H1 (cell line): ENCODE data around the gene ITM2B. TPM values are rescaled to one million over a fixed set of nuclear protein-coding genes. Genes with fewer than 3 reads are reported as not detected.

Source experiments
- CTCF ChIA-PET: fragments of 300-600 bp; sonication (Branson Sonifier 250); formaldehyde crosslinking; loops from one replicate; lab custom pipeline; 2021; ENCODE audit not compliant: partially characterized antibody; lab: Charles Lee
- POLR2A ChIA-PET: fragments of 300-600 bp; sonication (Branson Sonifier 250); formaldehyde crosslinking; loops from one replicate; lab custom pipeline; 2021; ENCODE audit warnings: inconsistent platforms; ENCODE audit not compliant: partially characterized antibody; lab: Charles Lee
- DNase-seq, 2 experiments: peaks; one replicate each; pipeline versions ENCODE4 v3.0.0 to v3.0.0-alpha.2; 2010 to 2022; ENCODE audit warnings: low spot score in 2 of 2, low read depth in 1 of 2, mixed read lengths in 1 of 2
- FAIRE-seq: peaks from 2 replicates; lab custom pipeline; 2011; peaks lifted over from hg19 to GRCh38; lab: Jason Lieb, UNC
- H2AFZ ChIP-seq: 2 replicates; pipeline ENCODE4 v1.8.1; 2012; ENCODE audit warnings: low read length, inconsistent platforms
- H2AK5ac ChIP-seq: 2 replicates; pipeline ENCODE4 v1.6.1; 2013; ENCODE audit warnings: low read depth, low read length
- H2BK120ac ChIP-seq: replicated peaks from 2 replicates; pipeline ENCODE3; 2013; ENCODE audit warnings: low read depth, low read length, inconsistent platforms
- H2BK12ac ChIP-seq: 2 replicates; pipeline ENCODE4 v1.6.1; 2013; ENCODE audit warnings: low read depth, low read length
- H2BK15ac ChIP-seq: 2 replicates; pipeline ENCODE4 v1.6.1; 2013; ENCODE audit warnings: low read length
- H2BK20ac ChIP-seq: 2 replicates; pipeline ENCODE4 v1.6.1; 2013; ENCODE audit warnings: low read length
- H2BK5ac ChIP-seq: 2 replicates; pipeline ENCODE4 v1.6.1; 2013; ENCODE audit warnings: low read depth, low read length
- H3K14ac ChIP-seq: 2 replicates; pipeline ENCODE4 v1.6.1; 2013; ENCODE audit warnings: inconsistent platforms; ENCODE audit not compliant: insufficient read length
- H3K18ac ChIP-seq: 2 replicates; pipeline ENCODE4 v1.6.1; 2013; ENCODE audit warnings: low read length; ENCODE audit errors: extremely low read depth
- H3K23ac ChIP-seq: 2 replicates; pipeline ENCODE4 v1.6.1; 2013; ENCODE audit warnings: inconsistent platforms; ENCODE audit not compliant: insufficient read length
- H3K23me2 ChIP-seq: 2 replicates; pipeline ENCODE4 v1.6.1; 2013; ENCODE audit warnings: low read depth, low read length
- H3K27ac ChIP-seq: 2 replicates; pipeline ENCODE4 v1.6.1; 2011; ENCODE audit warnings: low read depth, low read length, inconsistent platforms
- H3K27me3 ChIP-seq, 4 experiments: replicated peaks in 1 of 4; 1 replicate in 1 of 4; 2 replicates in 3 of 4; pipeline versions ENCODE4 v1.6.1 to v1.8.1; 2011 to 2013; ENCODE audit warnings: low read length in 3 of 4, mild to moderate bottlenecking in 3 of 4, inconsistent platforms in 2 of 4, mixed read lengths in 2 of 4, moderate library complexity in 1 of 4; ENCODE audit not compliant: control insufficient read depth in 3 of 4, insufficient read depth in 3 of 4; ENCODE audit errors: extremely low read depth in 1 of 4
- H3K36me3 ChIP-seq, 4 experiments: 2 replicates each; pipeline versions ENCODE4 v1.6.1 to v1.8.1; 2011 to 2013; ENCODE audit warnings: mild to moderate bottlenecking in 4 of 4, low read length in 3 of 4, moderate library complexity in 2 of 4, control low read depth in 1 of 4, inconsistent platforms in 1 of 4; ENCODE audit not compliant: insufficient read depth in 4 of 4, control insufficient read depth in 2 of 4
- H3K4ac ChIP-seq: replicated peaks from 2 replicates; pipeline ENCODE3; 2013; ENCODE audit warnings: low read length, low read depth, mixed read lengths, inconsistent platforms; ENCODE audit not compliant: insufficient read length
- H3K4me1 ChIP-seq, 4 experiments: replicated peaks in 1 of 4; 1 replicate in 1 of 4; 2 replicates in 3 of 4; pipeline versions ENCODE4 v1.6.1 to v1.8.1; 2011 to 2013; ENCODE audit warnings: low read length in 3 of 4, inconsistent platforms in 2 of 4, mixed read lengths in 1 of 4; ENCODE audit not compliant: insufficient read depth in 4 of 4, control insufficient read depth in 3 of 4
- H3K4me2 ChIP-seq, 2 experiments: 2 replicates each; pipeline versions ENCODE4 v1.6.1 to v1.8.1; 2011 to 2013; ENCODE audit warnings: low read depth in 2 of 2, low read length in 2 of 2, control low read depth in 1 of 2, inconsistent platforms in 1 of 2, mild to moderate bottlenecking in 1 of 2; ENCODE audit not compliant: insufficient read depth in 1 of 2
- H3K4me3 ChIP-seq, 4 experiments: fragments of 200-600, 300-600 bp in 1 of 4; sonication (generic), shearing (Covaris generic), sonication (Bioruptor Twin) in 1 of 4; 2 replicates each; pipeline versions ENCODE4 v1.5.1 to v1.8.1; 2011 to 2016; ENCODE audit warnings: low read length in 4 of 4, low read depth in 3 of 4, control low read depth in 2 of 4, inconsistent platforms in 2 of 4, mild to moderate bottlenecking in 2 of 4, mixed read lengths in 1 of 4, moderate library complexity in 1 of 4; ENCODE audit not compliant: insufficient read depth in 2 of 4; ENCODE audit errors: extremely low read depth in 1 of 4
- H3K56ac ChIP-seq: replicated peaks from 2 replicates; pipeline ENCODE3; 2013; ENCODE audit warnings: low read depth, mild to moderate bottlenecking, mixed read lengths, low read length, inconsistent platforms; ENCODE audit not compliant: insufficient read length
- H3K79me1 ChIP-seq: 2 replicates; pipeline ENCODE4 v1.6.1; 2013; ENCODE audit warnings: low read depth, low read length, control low read depth
- H3K79me2 ChIP-seq, 2 experiments: 2 replicates each; pipeline versions ENCODE4 v1.6.1 to v1.8.1; 2012 to 2013; ENCODE audit warnings: low read length in 2 of 2, mild to moderate bottlenecking in 2 of 2, inconsistent platforms in 1 of 2; ENCODE audit not compliant: insufficient read depth in 2 of 2, control insufficient read depth in 1 of 2
- H3K9ac ChIP-seq, 4 experiments: replicated peaks in 1 of 4; 1 replicate in 1 of 4; 2 replicates in 3 of 4; pipeline versions ENCODE4 v1.6.1 to v1.8.1; 2011 to 2013; ENCODE audit warnings: low read depth in 3 of 4, low read length in 3 of 4, control low read depth in 2 of 4, mild to moderate bottlenecking in 2 of 4, moderate library complexity in 2 of 4, inconsistent platforms in 1 of 4; ENCODE audit errors: extremely low read depth in 1 of 4
- H3K9me3 ChIP-seq, 2 experiments: 2 replicates each; pipeline versions ENCODE4 v1.6.1 to v1.8.1; 2012 to 2013; ENCODE audit warnings: mild to moderate bottlenecking in 2 of 2, moderate library complexity in 2 of 2, control low read depth in 1 of 2, inconsistent platforms in 1 of 2, low read depth in 1 of 2, low read length in 1 of 2, mixed read lengths in 1 of 2; ENCODE audit not compliant: insufficient read depth in 2 of 2
- H4K20me1 ChIP-seq, 2 experiments: replicated peaks in 1 of 2; 2 replicates each; pipeline versions ENCODE3 to v1.8.1; 2011 to 2013; ENCODE audit warnings: inconsistent platforms in 2 of 2, low read length in 2 of 2, mild to moderate bottlenecking in 1 of 2; ENCODE audit not compliant: insufficient read depth in 2 of 2, control insufficient read depth in 1 of 2
- H4K5ac ChIP-seq: 2 replicates; pipeline ENCODE4 v1.6.1; 2013; ENCODE audit warnings: low read length, low read depth, mixed read lengths, inconsistent platforms; ENCODE audit not compliant: insufficient read length
- H4K8ac ChIP-seq: 2 replicates; pipeline ENCODE4 v1.8.0; 2013; ENCODE audit warnings: mild to moderate bottlenecking, moderate library complexity, low read length, inconsistent platforms; ENCODE audit not compliant: insufficient read depth; ENCODE audit errors: extremely low read depth
- H4K91ac ChIP-seq: replicated peaks from 2 replicates; pipeline ENCODE3; 2013; ENCODE audit warnings: low read length, mixed read lengths, inconsistent platforms; ENCODE audit not compliant: insufficient read length
- BACH1 ChIP-seq: IDR thresholded peaks from 2 replicates; pipeline ENCODE4 v1.6.1; 2012; ENCODE audit warnings: low read length, improper control_type of control experiment
- BCL11A ChIP-seq, 2 experiments: IDR thresholded peaks; one replicate each; pipeline ENCODE4 v1.6.1; 2011; ENCODE audit warnings: low read depth in 2 of 2, low read length in 2 of 2, mild to moderate bottlenecking in 2 of 2
- CREB1 ChIP-seq: IDR thresholded peaks from 2 replicates; pipeline ENCODE4 v1.6.1; 2012; ENCODE audit warnings: inconsistent platforms
- EP300 ChIP-seq, 2 experiments: IDR thresholded peaks; 1 replicate in 1 of 2; 2 replicates in 1 of 2; pipeline ENCODE4 v1.6.1; 2011 to 2012; ENCODE audit warnings: low read depth in 2 of 2, low read length in 2 of 2, mild to moderate bottlenecking in 2 of 2, borderline replicate concordance in 1 of 2, inconsistent platforms in 1 of 2, moderate library complexity in 1 of 2
- POLR2A ChIP-seq, 2 experiments: IDR thresholded peaks; 1 replicate in 1 of 2; 2 replicates in 1 of 2; pipeline ENCODE4 v1.6.1; 2011; ENCODE audit warnings: low read depth in 2 of 2, low read length in 2 of 2, mild to moderate bottlenecking in 2 of 2; ENCODE audit errors: control extremely low read depth in 1 of 2
- RFX5 ChIP-seq: IDR thresholded peaks from 2 replicates; pipeline ENCODE4 v1.6.1; 2011; ENCODE audit warnings: low read depth, low read length, improper control_type of control experiment, borderline replicate concordance
- SP2 ChIP-seq: IDR thresholded peaks from 2 replicates; pipeline ENCODE4 v1.6.1; 2012; ENCODE audit warnings: mild to moderate bottlenecking, low read length, inconsistent platforms
- SUZ12 ChIP-seq: fragments of 200-600 bp; sonication (generic); IDR thresholded peaks from 2 replicates; pipeline ENCODE4 v1.6.1; 2012; ENCODE audit warnings: mild to moderate bottlenecking, inconsistent platforms, low read length, moderate library complexity, mixed read lengths
- TBP ChIP-seq: IDR thresholded peaks from 2 replicates; pipeline ENCODE4 v1.6.1; 2011; ENCODE audit warnings: low read depth, low read length, improper control_type of control experiment
- TCF12 ChIP-seq: IDR thresholded peaks from 2 replicates; pipeline ENCODE4 v1.6.1; 2011; ENCODE audit warnings: low read depth, mild to moderate bottlenecking, low read length
- TEAD4 ChIP-seq: IDR thresholded peaks from 2 replicates; pipeline ENCODE4 v1.6.1; 2012; ENCODE audit warnings: low read depth, low read length, inconsistent platforms, mixed read lengths
- WGBS, 2 experiments: shearing (Covaris generic) in 1 of 2; methylation state at CpG; one replicate each; pipeline versions ENCODE4 v1.1.6 to v1.1.7; 2013 to 2015; ENCODE audit warnings: low lambda C conversion rate in 2 of 2, mixed read lengths in 2 of 2, inconsistent platforms in 1 of 2, low coverage in 1 of 2, missing lambda C conversion rate in 1 of 2; ENCODE audit not compliant: insufficient replicate concordance in 2 of 2, insufficient coverage in 1 of 2, insufficient read length in 1 of 2; ENCODE audit errors: extremely low coverage in 1 of 2, missing lambda C conversion rate in 1 of 2; 5-methylcytosine and 5-hydroxymethylcytosine counted together
- polyA plus RNA-seq, 7 experiments: library from polyadenylated mRNA; depleted of rRNA in 3 of 7; stranded (reverse) in 5 of 7; unstranded in 2 of 7; fragments of >200 nt in 5 of 7; fragments of 200-250 nt in 2 of 7; gene quantifications; 1 replicate in 5 of 7; 2 replicates in 1 of 7; 4 replicates in 1 of 7; pipeline versions ENCODE4 v1.2.1 to v1.2.3, GENCODE V29; 2011 to 2013; ENCODE audit warnings: missing spikeins in 2 of 7, mixed read lengths in 2 of 7
- total RNA-seq: library from RNA; stranded (reverse); fragmentation: NEBNext Ultra II Directional; extraction: Animal tissue kit (Norgen Biotek cat#: 25700); gene quantifications from 2 replicates; pipeline ENCODE4 v1.2.1, GENCODE V29; 2021

Gene ITM2B
- total and polyA plus RNA-seq, 2 of the 8 experiments (the other 6 are each of a cell fraction or from before 2014, with no cell fraction given) = 132 to 184 TPM

DNA sequence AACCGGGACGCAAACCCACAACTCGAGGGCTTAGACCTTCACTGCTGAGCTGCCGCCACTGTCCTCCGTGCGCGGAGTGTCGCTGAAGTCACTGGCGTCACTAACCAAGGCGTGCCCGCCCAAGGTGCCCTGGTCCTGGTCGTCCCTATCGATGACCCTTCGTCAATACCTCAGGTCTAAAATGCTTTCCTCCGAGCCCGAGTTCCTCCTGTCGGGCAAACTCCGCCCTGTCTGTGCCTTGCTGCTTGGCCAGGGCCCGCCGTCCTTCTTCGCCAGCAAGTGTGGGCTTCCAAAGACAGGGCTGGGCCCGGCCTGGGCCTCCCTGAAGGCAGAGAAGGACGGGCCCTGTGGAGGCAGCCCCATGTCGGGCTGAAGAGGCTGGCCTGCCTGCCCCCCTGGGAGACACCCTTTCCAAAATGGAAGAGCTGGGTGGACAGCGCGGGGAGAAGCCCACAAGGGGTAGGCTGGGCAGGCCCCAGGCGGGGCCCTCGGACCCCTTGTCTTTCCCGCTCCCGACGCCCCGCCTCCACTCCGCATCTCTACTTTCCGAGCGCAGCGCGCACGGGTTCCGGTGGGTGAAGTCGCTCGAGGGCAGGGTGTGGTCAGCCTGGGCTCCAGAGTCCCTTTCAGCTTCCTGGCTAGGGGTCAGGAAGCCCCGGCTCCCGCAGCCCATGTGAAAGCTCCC lies 84.0 kb downstream of the ITM2B start:
- H3K36me3 ChIP-seq = peaks cover 0 to 5% (median 0%) of the 10 kb centered on the region in 4 experiments; a peak in 1 of 8 replicates
- no peak overlapping the region for H3K27ac ChIP-seq
- H2BK5ac ChIP-seq = no peak overlapping the region
- H2BK20ac ChIP-seq = no peak overlapping the region
- no peak overlapping the region for H3K14ac ChIP-seq
- H3K9me3 ChIP-seq = peaks cover 0 to 6% of the 10 kb centered on the region in 2 experiments; a peak in 1 of 4 replicates
- no peak overlapping the region for H3K4me3 ChIP-seq
- CTCF ChIA-PET = interaction anchor here (0.7 to 0.9 kb wide), 2 partner anchors 12 to 138 kb away, joined by 3 to 4 read pairs; no protein-coding TSS in a partner anchor
- no peak overlapping the region for H3K56ac ChIP-seq
- no peak overlapping the region for H3K18ac ChIP-seq
- H2BK120ac ChIP-seq = no peak overlapping the region
- H3K23ac ChIP-seq = no peak overlapping the region
- no peaks in the 10 kb centered on the region; a peak in 1 of 7 replicates for H3K4me1 ChIP-seq
- H3K79me1 ChIP-seq = no peaks in the 10 kb centered on the region
- H2BK12ac ChIP-seq = no peak overlapping the region
- H3K9ac ChIP-seq = no peak overlapping the region
- DNase-seq = no peak
- H3K23me2 ChIP-seq = no peaks in the 10 kb centered on the region; the same call in 1 of the 2 replicates
- no peak overlapping the region for H3K4me2 ChIP-seq
- no peak overlapping the region for H3K4ac ChIP-seq
- H2AK5ac ChIP-seq = no peak overlapping the region
- POLR2A ChIA-PET = interaction anchor here (1.1 to 1.4 kb wide), 2 partner anchors 10 to 24 kb away, joined by 3 read pairs; no protein-coding TSS in a partner anchor
- H4K5ac ChIP-seq = no peak overlapping the region
- no peak overlapping the region for H4K91ac ChIP-seq
- FAIRE-seq = no peak
- 94% methylated on average over 39 of the region's 43 CpGs; no CpG with 5 or more reads in 1 of the 2 experiments for WGBS, 2 experiments
- H3K79me2 ChIP-seq = no peaks in the 10 kb centered on the region
- no peaks in the 10 kb centered on the region for H4K20me1 ChIP-seq
- no peak overlapping the region for H2AFZ ChIP-seq
- no peak overlapping the region for H2BK15ac ChIP-seq
- H3K27me3 ChIP-seq = no peaks in the 10 kb centered on the region
- peak overlapping the region; percentile 35; the same call in 1 of the 2 replicates for H4K8ac ChIP-seq
- TF ChIP-seq TCF12 (no peak), CREB1 (no peak), SP2 (no peak), EP300 (IDR thresholded peaks at IDR 0.05; ENCODE audit: borderline replicate concordance in 1 of 2, low read depth in 2 of 2, low read length in 2 of 2) (no peak), RFX5 (no peak), BACH1 (no peak), TBP (no peak), POLR2A (IDR thresholded peaks at IDR 0.05; ENCODE audit: control extremely low read depth in 1 of 2, low read depth in 2 of 2, low read length in 2 of 2) (no peak), BCL11A (IDR thresholded peaks at IDR 0.05; ENCODE audit: low read depth in 2 of 2, low read length in 2 of 2) (no peak), TEAD4 (no peak), SUZ12 (no peak)
